T-helper 17 cell (primary cell): ENCODE results near the gene TMEM184C. TPM values are rescaled to one million over a fixed set of nuclear protein-coding genes. Genes with fewer than 3 reads are reported as not detected.

ENCODE experiments used
- ATAC-seq: fragments of 150-1000 bp; cut with Tn5 transposase; 2 replicates; pipeline ENCODE4 v1.10.0; 2021; ENCODE audit warnings: mild to moderate bottlenecking, moderate library complexity
- DNase-seq, 3 donors: peaks; one replicate each; pipeline versions ENCODE4 v3.0.0 to v3.0.0-alpha.2; 2020 to 2021
- H3K9me3 ChIP-seq: one replicate; pipeline ENCODE4 v1.7.0; 2013; ENCODE audit warnings: low read length, mild to moderate bottlenecking; ENCODE audit not compliant: control insufficient read depth, poor library complexity, severe bottlenecking
- H3K27ac Mint-ChIP-seq: one replicate; pipeline ENCODE4 v1.8.0; 2022; ENCODE audit warnings: mild to moderate bottlenecking, moderate library complexity, mixed read lengths
- H3K27me3 Mint-ChIP-seq: one replicate; pipeline ENCODE4 v1.8.0; 2022; ENCODE audit warnings: mixed read lengths
- H3K36me3 Mint-ChIP-seq: one replicate; pipeline ENCODE4 v1.8.0; 2022; ENCODE audit warnings: low read depth, mixed read lengths
- H3K4me1 Mint-ChIP-seq: one replicate; pipeline ENCODE4 v1.8.0; 2022; ENCODE audit warnings: mild to moderate bottlenecking, mixed read lengths
- H3K4me3 Mint-ChIP-seq: one replicate; pipeline ENCODE4 v1.8.0; 2022; ENCODE audit warnings: mild to moderate bottlenecking, moderate library complexity, mixed read lengths
- total RNA-seq, 4 donors: library from RNA in 2 of 4; stranded (reverse) in 2 of 4; gene quantifications; one replicate each; pipeline ENCODE4 v1.2.3 and lab custom pipeline; 2022 to 2026

TMEM184C gene
- total RNA-seq = 10 to 100 TPM; 14.2 to 18.0 TPM
- total RNA-seq (lab: John Stamatoyannopoulos, UW) = 22.8 to 53.1 reads per million in 2 donors

DNA sequence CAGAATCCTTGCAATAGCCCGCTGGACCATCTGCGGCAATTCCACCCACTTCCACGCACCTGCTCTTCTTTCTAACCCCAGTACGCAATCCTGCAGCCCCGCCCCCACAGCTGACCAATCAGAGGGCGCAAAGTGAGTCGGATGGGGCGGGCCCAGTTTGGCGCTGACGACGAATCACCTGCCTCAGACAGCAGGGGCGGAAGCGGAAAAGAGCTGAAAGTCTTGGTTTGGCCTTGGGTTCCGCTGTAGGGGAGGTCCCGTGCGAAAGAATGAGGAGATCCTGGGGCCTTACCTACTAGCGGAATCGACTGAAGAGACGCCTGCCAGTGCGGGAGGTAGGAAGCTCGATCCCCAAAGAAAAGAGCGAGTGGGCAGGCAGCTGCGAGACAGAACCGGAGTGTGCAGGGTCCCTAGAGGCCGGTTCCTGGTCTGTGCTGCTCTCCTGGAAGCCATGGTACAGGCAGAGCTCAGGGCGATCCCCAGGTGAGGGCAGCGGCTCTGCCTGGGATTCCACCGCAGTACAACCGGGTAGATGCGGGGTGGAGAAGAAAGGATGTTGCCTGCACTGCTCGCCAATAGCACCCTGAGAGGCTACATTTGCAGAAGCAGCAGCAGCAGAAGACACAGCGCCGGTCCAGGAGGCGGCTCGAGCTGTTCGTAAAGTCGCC, at the start of gene TMEM184C:
TSS of gene TMEM184C (plus strand) at position 225 of the 668 bp plus-strand sequence. CDS start 560 bp downstream, outside the sequence.
- H3K27ac Mint-ChIP-seq = peak within 1 kb of the TSS; percentile 97
- H3K36me3 Mint-ChIP-seq = peaks cover 11% of the 10 kb centered on the region
- H3K4me1 Mint-ChIP-seq = peaks cover 30% of the 10 kb centered on the region
- peak within 1 kb of the TSS; percentile 99 for H3K4me3 Mint-ChIP-seq
- peak; percentile 96 for ATAC-seq
- H3K9me3 ChIP-seq = no peaks in the 10 kb centered on the region
- peaks cover 8% of the 10 kb centered on the region for H3K27me3 Mint-ChIP-seq
- peak; percentile 94 to 99 (median 95) for DNase-seq

GRCh38 chr4:147570616-147571015, 46.6 kb upstream of the TMEM184C start:
- Mint-ChIP-seq H3K4me1 (no peaks in the 10 kb centered on the region), H3K27me3 (peaks cover 20% of the 10 kb centered on the region), H3K36me3 (no peaks in the 10 kb centered on the region), H3K27ac (no peak overlapping the region), H3K4me3 (no peak overlapping the region)
- ATAC-seq (no peak), DNase-seq (no peak)
- H3K9me3 ChIP-seq = peaks cover 3% of the 10 kb centered on the region

DNA sequence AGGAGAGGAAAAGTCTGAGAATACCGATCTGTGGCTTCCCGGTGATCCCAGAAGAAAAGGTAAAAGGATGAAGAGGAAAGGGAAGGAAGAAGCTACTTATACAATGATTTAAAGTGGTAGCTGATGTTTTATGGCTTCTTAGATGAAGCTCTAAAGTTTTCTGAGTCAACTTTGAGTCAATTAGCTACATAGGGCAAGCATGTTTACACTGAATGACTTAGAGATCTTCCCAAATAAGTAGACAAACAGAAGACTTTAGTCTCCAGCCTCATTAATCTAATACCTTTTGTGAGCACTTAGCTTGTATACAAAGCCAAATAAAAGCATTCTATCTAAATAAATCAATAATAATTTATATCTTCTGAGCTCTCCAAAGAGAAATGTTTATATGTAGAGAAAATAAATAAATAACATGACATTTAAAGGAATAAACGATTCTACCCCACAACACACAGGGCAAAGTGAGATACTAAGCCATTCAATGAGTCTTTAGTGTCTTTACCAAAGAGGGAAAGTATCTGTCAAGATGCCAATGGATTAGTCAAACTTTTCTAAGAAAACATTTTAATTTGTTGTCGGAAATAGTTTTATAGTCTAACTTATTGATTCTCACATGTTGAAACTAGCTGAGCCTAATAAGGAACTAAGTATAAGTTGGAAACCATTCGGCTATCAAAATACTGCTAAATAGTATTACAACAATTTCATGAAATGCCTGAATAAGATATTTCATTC, 46.0 kb upstream of the TMEM184C start:
- H3K4me3 Mint-ChIP-seq = no peak overlapping the region
- no peak overlapping the region for H3K27ac Mint-ChIP-seq
- H3K36me3 Mint-ChIP-seq = no peaks in the 10 kb centered on the region
- ATAC-seq (no peak), DNase-seq (no peak)
- H3K9me3 ChIP-seq = peaks cover 3% of the 10 kb centered on the region
- no peaks in the 10 kb centered on the region for H3K4me1 Mint-ChIP-seq
- H3K27me3 Mint-ChIP-seq = peaks cover 20% of the 10 kb centered on the region

- DNase-seq = no peak
- Mint-ChIP-seq H3K4me1 (no peaks in the 10 kb centered on the region), H3K36me3 (peaks cover 3% of the 10 kb centered on the region), H3K27ac (no peak overlapping the region), H3K27me3 (peaks cover 7% of the 10 kb centered on the region), H3K4me3 (no peak overlapping the region)
- H3K9me3 ChIP-seq = no peaks in the 10 kb centered on the region
- no peak for ATAC-seq
Measured at GRCh38 chr4:147576084-147576483, 41.1 kb upstream of the TMEM184C start.

GRCh38 chr4:147578051-147578476, 39.1 kb upstream of the TMEM184C start:
- H3K9me3 ChIP-seq = no peaks in the 10 kb centered on the region
- Mint-ChIP-seq H3K36me3 (peaks cover 5% of the 10 kb centered on the region), H3K27me3 (peaks cover 7% of the 10 kb centered on the region), H3K27ac (no peak overlapping the region), H3K4me3 (no peak overlapping the region), H3K4me1 (no peaks in the 10 kb centered on the region)
- ATAC-seq = no peak
- no peak for DNase-seq

- H3K36me3 Mint-ChIP-seq = peaks cover 5% of the 10 kb centered on the region
- no peaks in the 10 kb centered on the region for H3K4me1 Mint-ChIP-seq
- H3K9me3 ChIP-seq = no peaks in the 10 kb centered on the region
- no peak for ATAC-seq
- peaks cover 7% of the 10 kb centered on the region for H3K27me3 Mint-ChIP-seq
- no peak overlapping the region for H3K4me3 Mint-ChIP-seq
- no peak overlapping the region for H3K27ac Mint-ChIP-seq
- DNase-seq = no peak
Measured at GRCh38 chr4:147578593-147578992, 38.6 kb upstream of the TMEM184C start.

- Mint-ChIP-seq H3K36me3 (peaks cover 5% of the 10 kb centered on the region), H3K27me3 (peaks cover 7% of the 10 kb centered on the region), H3K4me3 (no peak overlapping the region), H3K27ac (no peak overlapping the region), H3K4me1 (no peaks in the 10 kb centered on the region)
- peaks cover 3% of the 10 kb centered on the region for H3K9me3 ChIP-seq
- no peak for DNase-seq
- ATAC-seq = no peak
Measured at GRCh38 chr4:147580396-147580795, 36.8 kb upstream of the TMEM184C start.

DNA sequence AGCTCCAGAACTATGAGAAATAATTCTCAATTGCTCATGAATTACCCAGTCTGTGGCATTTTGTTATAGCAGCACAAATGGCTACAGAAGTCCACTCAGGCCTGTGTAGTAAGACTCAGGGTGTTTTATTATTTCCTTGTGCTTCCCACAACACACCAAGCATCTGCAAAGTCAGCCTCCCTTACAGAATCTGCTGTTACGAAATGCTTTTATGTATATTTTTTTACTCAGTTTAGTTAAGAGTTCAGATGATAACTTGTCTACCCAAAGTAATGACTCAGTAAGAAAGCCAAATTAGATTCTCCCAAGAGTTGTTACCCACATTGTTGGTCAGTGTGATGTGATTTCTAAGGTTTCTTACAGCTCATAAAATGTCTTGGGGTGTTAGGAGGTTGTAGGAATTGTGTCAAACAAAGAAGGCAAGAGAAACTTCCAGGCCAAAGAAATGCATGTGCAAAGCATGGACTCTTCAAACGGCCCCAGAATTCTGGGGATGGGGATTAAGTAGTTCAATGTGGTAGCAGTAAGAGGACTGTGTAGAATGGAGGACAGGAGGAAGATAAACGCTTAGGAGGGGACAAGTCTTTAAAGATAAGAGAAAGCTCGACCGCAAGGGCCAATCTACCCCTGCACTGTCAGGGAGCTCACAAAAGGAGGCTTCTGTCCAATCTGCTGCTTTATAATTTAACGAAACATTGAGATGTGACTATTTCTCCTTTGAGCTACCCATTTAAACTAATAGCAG, 35.4 kb upstream of the TMEM184C start:
- Mint-ChIP-seq H3K4me3 (no peak overlapping the region), H3K4me1 (no peaks in the 10 kb centered on the region), H3K27me3 (peaks cover 7% of the 10 kb centered on the region), H3K36me3 (peaks cover 5% of the 10 kb centered on the region), H3K27ac (no peak overlapping the region)
- ATAC-seq (no peak), DNase-seq (no peak)
- peaks cover 3% of the 10 kb centered on the region for H3K9me3 ChIP-seq

- ATAC-seq = no peak
- H3K4me3 Mint-ChIP-seq = no peak overlapping the region
Measured at GRCh38 chr4:147582386-147583060, 34.7 kb upstream of the TMEM184C start.

DNA sequence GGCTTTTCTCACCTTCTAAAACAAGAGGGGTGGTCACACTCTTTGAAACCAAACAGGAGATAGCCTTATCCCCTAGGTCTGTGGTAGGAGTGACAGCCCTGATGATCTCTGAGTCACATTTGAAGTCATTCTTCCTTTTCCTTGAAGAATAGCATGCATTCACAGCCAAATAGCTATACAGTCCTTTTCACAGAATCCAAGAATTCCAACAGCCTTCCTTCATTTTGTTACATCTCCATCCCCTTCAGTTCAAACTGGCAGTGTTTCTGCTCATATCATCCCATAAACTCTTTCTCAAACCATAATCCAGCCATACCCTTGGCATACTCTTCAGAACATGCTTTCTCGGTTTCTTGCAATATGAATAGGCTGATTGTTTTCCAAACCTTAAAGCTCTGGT, 33.3 kb upstream of the TMEM184C start:
- ATAC-seq (no peak), DNase-seq (no peak)
- H3K36me3 Mint-ChIP-seq = peaks cover 2% of the 10 kb centered on the region
- no peaks in the 10 kb centered on the region for H3K4me1 Mint-ChIP-seq
- no peak overlapping the region for H3K27ac Mint-ChIP-seq
- H3K27me3 Mint-ChIP-seq = no peaks in the 10 kb centered on the region
- H3K4me3 Mint-ChIP-seq = no peak overlapping the region
- peaks cover 3% of the 10 kb centered on the region for H3K9me3 ChIP-seq

More at GRCh38 chr4:147582386-147583060, 34.7 kb upstream of the TMEM184C start:
- DNase-seq = no peak
- H3K36me3 Mint-ChIP-seq = peaks cover 2% of the 10 kb centered on the region
- no peaks in the 10 kb centered on the region for H3K4me1 Mint-ChIP-seq
- H3K9me3 ChIP-seq = peaks cover 3% of the 10 kb centered on the region
- H3K27me3 Mint-ChIP-seq = peaks cover 7% of the 10 kb centered on the region
- no peak overlapping the region for H3K27ac Mint-ChIP-seq

DNA sequence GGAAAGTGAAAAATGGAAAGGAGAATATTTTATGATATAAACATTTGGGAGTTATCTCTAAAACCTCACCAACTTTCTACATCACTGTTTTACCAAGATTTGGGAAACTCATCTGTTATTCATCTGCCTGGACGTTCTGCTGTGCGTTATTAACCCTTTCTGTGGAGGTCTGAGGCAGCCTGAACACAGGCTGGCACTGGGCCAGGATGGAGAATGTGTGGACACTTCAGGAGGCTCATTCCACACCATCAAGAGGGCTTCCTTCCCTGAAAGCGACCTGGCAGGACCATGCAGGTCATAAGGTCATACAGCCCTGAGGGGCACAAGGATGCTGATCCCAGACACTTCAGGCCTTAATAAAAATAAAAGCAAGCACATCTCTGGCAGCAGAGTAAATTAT, 31.2 kb upstream of the TMEM184C start:
- H3K36me3 Mint-ChIP-seq = peaks cover 2% of the 10 kb centered on the region
- H3K4me1 Mint-ChIP-seq = no peaks in the 10 kb centered on the region
- H3K27ac Mint-ChIP-seq = no peak overlapping the region
- H3K9me3 ChIP-seq = peaks cover 3% of the 10 kb centered on the region
- ATAC-seq (no peak), DNase-seq (no peak)
- H3K4me3 Mint-ChIP-seq = no peak overlapping the region
- no peaks in the 10 kb centered on the region for H3K27me3 Mint-ChIP-seq

DNA sequence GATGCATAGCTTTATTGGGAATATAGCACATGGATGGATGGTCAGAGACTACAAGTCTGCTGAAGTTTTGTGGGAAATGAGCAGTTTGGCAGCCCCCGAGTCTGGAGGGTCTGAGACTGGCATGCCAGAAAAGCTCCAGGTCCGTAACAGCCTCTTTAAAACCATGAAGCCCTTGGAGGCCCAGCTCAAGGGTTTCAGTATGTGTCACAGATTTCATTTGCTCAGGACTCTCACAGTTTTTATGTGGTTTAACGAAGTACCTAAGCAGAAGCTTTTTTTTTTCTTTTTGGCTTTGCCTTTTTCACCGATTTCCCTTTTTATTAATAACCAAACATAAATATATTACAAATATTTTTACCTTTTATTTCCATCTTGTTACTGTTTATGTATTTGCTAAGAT, 30.6 kb upstream of the TMEM184C start:
- Mint-ChIP-seq H3K27me3 (peaks cover 6% of the 10 kb centered on the region), H3K4me3 (no peak overlapping the region), H3K36me3 (peaks cover 2% of the 10 kb centered on the region), H3K4me1 (no peaks in the 10 kb centered on the region), H3K27ac (no peak overlapping the region)
- ATAC-seq (no peak), DNase-seq (no peak)
- peaks cover 3% of the 10 kb centered on the region for H3K9me3 ChIP-seq

- H3K27me3 Mint-ChIP-seq = peaks cover 6% of the 10 kb centered on the region
- H3K27ac Mint-ChIP-seq = no peak overlapping the region
- DNase-seq = no peak
- H3K9me3 ChIP-seq = peaks cover 3% of the 10 kb centered on the region
- no peaks in the 10 kb centered on the region for H3K4me1 Mint-ChIP-seq
- ATAC-seq = no peak
- H3K4me3 Mint-ChIP-seq = no peak overlapping the region
- no peaks in the 10 kb centered on the region for H3K36me3 Mint-ChIP-seq
Measured at GRCh38 chr4:147587041-147587440, 30.2 kb upstream of the TMEM184C start.
